DOHH2 (cell line): ENCODE data around the gene SHMT1.

Experiments
- H3F3A ChIP-seq: fragments of 200-600 bp; sonication (generic), shearing (Covaris generic); 2 replicates; pipeline ENCODE4 v1.6.0; 2016; ENCODE audit warnings: antibody characterized with exemption, mild to moderate bottlenecking; ENCODE audit not compliant: control insufficient read depth, insufficient read depth
- H3K27ac ChIP-seq: fragments of 200-600 bp; sonication (generic); 2 replicates; pipeline ENCODE4 v1.5.1; 2014; ENCODE audit warnings: low read depth, mild to moderate bottlenecking, low read length, moderate library complexity
- H3K27me3 ChIP-seq: fragments of 200-600 bp; sonication (generic); 2 replicates; pipeline ENCODE4 v1.6.1; 2014; ENCODE audit warnings: mild to moderate bottlenecking, low read length, mixed read lengths; ENCODE audit not compliant: control insufficient read depth
- H3K36me3 ChIP-seq: fragments of 200-600 bp; sonication (generic); 2 replicates; pipeline ENCODE4 v1.6.1; 2014; ENCODE audit warnings: mild to moderate bottlenecking, low read length, moderate library complexity, mixed read lengths; ENCODE audit not compliant: control insufficient read depth
- H3K4me1 ChIP-seq: fragments of 200-600 bp; sonication (generic); 2 replicates; pipeline ENCODE4 v1.6.1; 2014; ENCODE audit warnings: mild to moderate bottlenecking, low read length, mixed read lengths; ENCODE audit not compliant: control insufficient read depth
- H3K4me2 ChIP-seq: fragments of 200-600 bp; sonication (generic); 2 replicates; pipeline ENCODE4 v1.6.0; 2014; ENCODE audit warnings: mild to moderate bottlenecking, low read length, moderate library complexity
- H3K4me3 ChIP-seq: fragments of 200-600 bp; sonication (generic); 2 replicates; pipeline ENCODE4 v1.5.1; 2014; ENCODE audit warnings: mild to moderate bottlenecking, low read length, mixed read lengths
- H3K79me2 ChIP-seq: fragments of 200-600 bp; sonication (generic); 2 replicates; pipeline ENCODE4 v1.6.1; 2014; ENCODE audit warnings: mild to moderate bottlenecking, low read length, mixed read lengths; ENCODE audit not compliant: control insufficient read depth
- H3K9me2 ChIP-seq: fragments of 200-600 bp; sonication (generic); replicated peaks from 2 replicates; pipeline ENCODE4 v1.6.1; 2014; ENCODE audit warnings: mild to moderate bottlenecking, low read length, mixed read lengths; ENCODE audit not compliant: control insufficient read depth
- H3K9me3 ChIP-seq: fragments of 200-600 bp; sonication (generic); 2 replicates; pipeline ENCODE4 v1.6.1; 2014; ENCODE audit warnings: antibody characterized with exemption, low read length, mixed read lengths; ENCODE audit not compliant: control insufficient read depth, insufficient read depth
- H4K20me1 ChIP-seq: fragments of 200-600 bp; sonication (generic); 2 replicates; pipeline ENCODE4 v1.6.0; 2014; ENCODE audit warnings: low read depth, mild to moderate bottlenecking, antibody characterized with exemption, low read length, moderate library complexity; ENCODE audit not compliant: control insufficient read depth, insufficient read depth
- EZH2phosphoT487 ChIP-seq: fragments of 200-600 bp; sonication (generic); IDR thresholded peaks from 2 replicates; pipeline ENCODE4 v1.6.1; 2017; ENCODE audit warnings: borderline replicate concordance, mild to moderate bottlenecking, antibody characterized with exemption, low read length, moderate library complexity, mixed read lengths
- TF ChIP-seq, protein P1 (sequence below): fragments of 200-600 bp; sonication (generic); IDR thresholded peaks from one replicate; pipeline ENCODE4 v1.5.1; 2014; ENCODE audit warnings: antibody characterized with exemption, mild to moderate bottlenecking, low read depth, low read length; ENCODE audit not compliant: poor library complexity, severe bottlenecking

SHMT1 gene

GRCh38 chr17:18319604-18320256, 43.6 kb downstream of the SHMT1 start:
- H3K9me2 ChIP-seq, result no peaks in the 10 kb centered on the region
- peaks cover 69% of the 10 kb centered on the region for H3K36me3 ChIP-seq
- H3K79me2 ChIP-seq, result peaks cover 69% of the 10 kb centered on the region
- no peak overlapping the region for H3K27ac ChIP-seq
- peaks cover 34% of the 10 kb centered on the region for H3K4me1 ChIP-seq
- H3K9me3 ChIP-seq, result no peaks in the 10 kb centered on the region
- H3K27me3 ChIP-seq, result no peaks in the 10 kb centered on the region
- 0 out of 2 replicates have a peak, but pooled peaks cover 4% of the 10 kb centered on the region for H4K20me1 ChIP-seq
- TF ChIP-seq EZH2phosphoT487, result no peak
- TF ChIP-seq, protein P1, sequence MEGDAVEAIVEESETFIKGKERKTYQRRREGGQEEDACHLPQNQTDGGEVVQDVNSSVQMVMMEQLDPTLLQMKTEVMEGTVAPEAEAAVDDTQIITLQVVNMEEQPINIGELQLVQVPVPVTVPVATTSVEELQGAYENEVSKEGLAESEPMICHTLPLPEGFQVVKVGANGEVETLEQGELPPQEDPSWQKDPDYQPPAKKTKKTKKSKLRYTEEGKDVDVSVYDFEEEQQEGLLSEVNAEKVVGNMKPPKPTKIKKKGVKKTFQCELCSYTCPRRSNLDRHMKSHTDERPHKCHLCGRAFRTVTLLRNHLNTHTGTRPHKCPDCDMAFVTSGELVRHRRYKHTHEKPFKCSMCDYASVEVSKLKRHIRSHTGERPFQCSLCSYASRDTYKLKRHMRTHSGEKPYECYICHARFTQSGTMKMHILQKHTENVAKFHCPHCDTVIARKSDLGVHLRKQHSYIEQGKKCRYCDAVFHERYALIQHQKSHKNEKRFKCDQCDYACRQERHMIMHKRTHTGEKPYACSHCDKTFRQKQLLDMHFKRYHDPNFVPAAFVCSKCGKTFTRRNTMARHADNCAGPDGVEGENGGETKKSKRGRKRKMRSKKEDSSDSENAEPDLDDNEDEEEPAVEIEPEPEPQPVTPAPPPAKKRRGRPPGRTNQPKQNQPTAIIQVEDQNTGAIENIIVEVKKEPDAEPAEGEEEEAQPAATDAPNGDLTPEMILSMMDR, result peak; percentile 43
- H3K4me3 ChIP-seq, result no peak overlapping the region; the same call in 1 of the 2 replicates
- peak overlapping the region; percentile 42; the same call in 1 of the 2 replicates for H3K4me2 ChIP-seq
- no peaks in the 10 kb centered on the region for H3F3A ChIP-seq

GRCh38 chr17:18318771-18319450, 44.4 kb downstream of the SHMT1 start:
- TF ChIP-seq EZH2phosphoT487, result no peak
- H4K20me1 ChIP-seq, result 0 out of 2 replicates have a peak, but pooled peaks cover 4% of the 10 kb centered on the region
- H3K4me3 ChIP-seq, result no peak overlapping the region
- H3K36me3 ChIP-seq, result peaks cover 67% of the 10 kb centered on the region
- no peaks in the 10 kb centered on the region for H3K9me2 ChIP-seq
- H3F3A ChIP-seq, result no peaks in the 10 kb centered on the region
- no peak overlapping the region for H3K27ac ChIP-seq
- peak overlapping the region; percentile 42; the same call in 1 of the 2 replicates for H3K4me2 ChIP-seq
- H3K4me1 ChIP-seq, result peaks cover 34% of the 10 kb centered on the region
- no peaks in the 10 kb centered on the region for H3K27me3 ChIP-seq
- no peaks in the 10 kb centered on the region for H3K9me3 ChIP-seq
- peaks cover 77% of the 10 kb centered on the region for H3K79me2 ChIP-seq

GRCh38 chr17:18318117-18318516, 45.2 kb downstream of the SHMT1 start:
- peaks cover 67% of the 10 kb centered on the region for H3K36me3 ChIP-seq
- no peaks in the 10 kb centered on the region for H3K9me2 ChIP-seq
- H3F3A ChIP-seq, result no peaks in the 10 kb centered on the region
- H3K79me2 ChIP-seq, result peaks cover 85% of the 10 kb centered on the region
- H3K4me1 ChIP-seq, result peaks cover 40% of the 10 kb centered on the region
- no peaks in the 10 kb centered on the region for H3K9me3 ChIP-seq
- no peak for TF ChIP-seq EZH2phosphoT487
- TF ChIP-seq, protein P1, result no peak
- peaks cover 7% of the 10 kb centered on the region; the same call in 1 of the 2 replicates for H4K20me1 ChIP-seq
- peak overlapping the region; percentile 43; the same call in 1 of the 2 replicates for H3K4me2 ChIP-seq
- H3K27me3 ChIP-seq, result no peaks in the 10 kb centered on the region
- no peak overlapping the region for H3K27ac ChIP-seq
- H3K4me3 ChIP-seq, result peak overlapping the region; percentile 29; the same call in 1 of the 2 replicates

DNA sequence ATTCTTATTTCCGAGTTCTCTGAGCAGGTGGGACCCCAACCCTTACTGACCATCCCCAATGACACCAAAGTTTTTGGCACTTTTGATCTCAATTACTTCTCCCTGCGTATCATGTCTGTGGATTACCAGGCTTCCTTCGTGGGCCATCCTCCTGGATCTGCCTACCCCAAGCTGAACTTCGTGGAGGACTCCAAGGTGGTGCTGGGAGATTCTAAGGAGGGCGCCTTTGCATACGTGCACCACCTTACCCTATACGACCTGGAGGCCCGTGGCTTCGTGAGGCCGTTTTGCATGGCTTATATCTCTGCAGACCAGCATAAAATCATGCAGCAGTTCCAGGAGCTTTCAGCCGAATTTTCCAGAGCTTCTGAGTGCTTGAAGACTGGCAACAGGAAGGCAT, 47.4 kb downstream of the SHMT1 start:
- no peaks in the 10 kb centered on the region for H3K27me3 ChIP-seq
- H4K20me1 ChIP-seq, result peaks cover 19% of the 10 kb centered on the region; the same call in 1 of the 2 replicates
- H3K4me3 ChIP-seq, result peak overlapping the region; percentile 94
- H3K27ac ChIP-seq, result peak overlapping the region; percentile 81
- no peaks in the 10 kb centered on the region for H3K9me3 ChIP-seq
- H3K36me3 ChIP-seq, result peaks cover 77% of the 10 kb centered on the region
- H3K79me2 ChIP-seq, result peaks cover 96% of the 10 kb centered on the region
- H3K4me1 ChIP-seq, result peaks cover 52% of the 10 kb centered on the region
- peak overlapping the region; percentile 70 for H3K4me2 ChIP-seq
- TF ChIP-seq, protein P1, result no peak
- no peak for TF ChIP-seq EZH2phosphoT487
- no peaks in the 10 kb centered on the region for H3F3A ChIP-seq
- no peaks in the 10 kb centered on the region for H3K9me2 ChIP-seq
